ENCODE results near the gene ATRX.
"Not testable (repeated sequence)": the region's sequence is repeated elsewhere in the genome, so short reads cannot be mapped to it uniquely, and the experiment has no call there.

ATRX gene

DNA sequence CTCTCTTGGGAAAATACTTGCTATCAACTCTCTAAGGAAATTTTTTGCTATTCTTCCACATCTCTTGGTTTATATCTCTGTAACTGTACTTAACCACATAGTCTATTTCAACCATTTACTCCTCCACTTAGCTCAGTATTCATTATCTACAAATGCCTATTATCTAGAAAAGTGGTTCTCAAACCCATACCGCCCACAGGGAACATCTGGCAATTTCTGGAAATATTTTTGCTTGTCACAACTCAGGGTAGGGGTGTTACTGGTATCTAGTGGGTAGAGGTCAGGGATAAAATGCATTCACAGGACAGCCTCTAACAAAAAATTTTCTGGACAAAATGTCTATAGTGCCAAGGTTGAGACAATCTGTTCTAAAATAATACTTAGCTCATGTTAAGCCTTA is 14.4 kb downstream of the ATRX start:
- ChIA-PET CTCF (no interaction called here), POLR2A (no interaction called here)
- no peak for DNase-seq (ENCODE audit: extremely low spot score)
- no peak for TF ChIP-seq FOXA1 (IDR thresholded peaks at IDR 0.05)
- TF ChIP-seq ELF4 (IDR thresholded peaks at IDR 0.05): no peak
- TF ChIP-seq ZNF384 (IDR thresholded peaks at IDR 0.05): no peak
- no peak for TF ChIP-seq FOXM1 (IDR thresholded peaks at IDR 0.05; ENCODE audit: borderline replicate concordance)
- TF ChIP-seq ARNT (IDR thresholded peaks at IDR 0.05): no peak
- TF ChIP-seq, protein P1, sequence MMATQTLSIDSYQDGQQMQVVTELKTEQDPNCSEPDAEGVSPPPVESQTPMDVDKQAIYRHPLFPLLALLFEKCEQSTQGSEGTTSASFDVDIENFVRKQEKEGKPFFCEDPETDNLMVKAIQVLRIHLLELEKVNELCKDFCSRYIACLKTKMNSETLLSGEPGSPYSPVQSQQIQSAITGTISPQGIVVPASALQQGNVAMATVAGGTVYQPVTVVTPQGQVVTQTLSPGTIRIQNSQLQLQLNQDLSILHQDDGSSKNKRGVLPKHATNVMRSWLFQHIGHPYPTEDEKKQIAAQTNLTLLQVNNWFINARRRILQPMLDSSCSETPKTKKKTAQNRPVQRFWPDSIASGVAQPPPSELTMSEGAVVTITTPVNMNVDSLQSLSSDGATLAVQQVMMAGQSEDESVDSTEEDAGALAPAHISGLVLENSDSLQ (IDR thresholded peaks at IDR 0.05): no peak
- no peak for TF ChIP-seq TARDBP (IDR thresholded peaks at IDR 0.05)

DNA sequence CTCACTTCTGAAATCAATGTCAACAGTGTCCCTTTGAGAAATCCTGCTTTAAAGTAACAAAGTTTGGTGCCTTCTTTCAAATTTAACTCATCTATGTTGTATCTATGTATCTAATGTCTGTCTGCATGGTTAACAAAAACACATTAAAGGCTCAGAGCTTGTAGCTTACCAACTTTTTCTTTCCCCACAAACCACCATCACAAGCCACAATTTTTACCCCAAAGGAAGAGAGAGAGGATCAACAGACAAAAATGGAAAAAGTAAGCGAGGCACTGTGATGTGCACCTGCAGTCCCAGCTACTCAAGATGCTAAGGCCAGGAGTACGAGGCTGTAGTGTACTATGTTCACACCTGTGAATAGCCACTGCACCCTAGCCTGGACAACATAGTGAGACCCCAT is 17.2 kb downstream of the ATRX start:
- ChIA-PET CTCF (no interaction called here), POLR2A (no interaction called here)
- TF ChIP-seq FOXM1 (IDR thresholded peaks at IDR 0.05; ENCODE audit: borderline replicate concordance) (no peak), ZNF384 (IDR thresholded peaks at IDR 0.05) (no peak), FOXK2 (IDR thresholded peaks at IDR 0.05) (no peak), CTBP1 (IDR thresholded peaks at IDR 0.05; ENCODE audit: borderline replicate concordance) (no peak), HDGF (IDR thresholded peaks at IDR 0.05; ENCODE audit: borderline replicate concordance) (no peak), ELF4 (IDR thresholded peaks at IDR 0.05) (no peak)
- no peak for DNase-seq (ENCODE audit: extremely low spot score)

DNA sequence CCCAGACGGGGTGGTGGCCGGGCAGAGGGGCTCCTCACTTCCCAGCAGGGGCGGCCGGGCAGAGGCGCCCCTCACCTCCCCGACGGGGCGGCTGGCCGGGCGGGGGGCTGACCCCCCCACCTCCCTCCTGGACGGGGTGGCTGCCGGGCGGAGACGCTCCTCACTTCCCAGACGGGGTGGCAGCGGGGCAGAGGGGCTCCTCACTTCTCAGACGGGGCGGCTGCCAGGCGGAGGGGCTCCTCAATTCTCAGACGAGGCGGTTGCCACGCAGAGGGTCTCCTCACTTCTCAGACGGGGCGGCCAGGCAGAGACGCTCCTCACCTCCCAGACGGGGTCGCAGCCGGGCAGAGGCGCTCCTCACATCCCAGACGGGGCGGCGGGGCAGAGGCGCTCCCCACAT is 19.8 kb downstream of the ATRX start:
- CTCF ChIA-PET; DNase-seq (ENCODE audit: extremely low spot score); POLR2A ChIA-PET: not testable (repeated sequence)

DNA sequence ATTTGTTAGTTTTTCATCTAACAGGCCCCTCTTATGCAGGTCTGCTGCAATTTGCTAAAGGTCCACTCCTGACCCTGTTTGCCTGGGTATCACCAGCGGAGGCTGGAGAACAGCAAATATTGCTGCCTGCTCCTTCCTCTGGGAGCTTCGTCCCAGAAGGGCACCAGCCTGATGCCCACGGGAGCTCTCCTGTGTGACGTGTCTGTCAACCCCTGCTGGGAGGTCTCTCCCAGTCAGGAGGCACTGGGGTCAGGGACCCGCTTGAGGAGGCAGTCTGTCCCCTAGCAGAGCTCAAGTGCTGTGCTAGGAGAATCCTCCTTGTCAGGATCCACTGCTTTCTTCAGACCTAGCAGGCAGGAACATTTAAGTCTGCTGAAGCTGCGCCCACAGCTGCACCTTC is 30.5 kb downstream of the ATRX start:
- DNase-seq (ENCODE audit: extremely low spot score): no peak
- TF ChIP-seq FOXK2 (IDR thresholded peaks at IDR 0.05): no peak
- TF ChIP-seq FOXA1 (IDR thresholded peaks at IDR 0.05): no peak
- no peak for TF ChIP-seq SUZ12 (IDR thresholded peaks at IDR 0.05)
- TF ChIP-seq ZNF384 (IDR thresholded peaks at IDR 0.05): no peak
- no peak for TF ChIP-seq CTBP1 (IDR thresholded peaks at IDR 0.05; ENCODE audit: borderline replicate concordance)
- no peak for TF ChIP-seq ARNT (IDR thresholded peaks at IDR 0.05)
- no peak for TF ChIP-seq TARDBP (IDR thresholded peaks at IDR 0.05)
- no peak for TF ChIP-seq NFRKB (IDR thresholded peaks at IDR 0.05)
- no peak for TF ChIP-seq LEF1 (IDR thresholded peaks at IDR 0.05; ENCODE audit: borderline replicate concordance)
- TF ChIP-seq BHLHE40 (IDR thresholded peaks at IDR 0.05; ENCODE audit: borderline replicate concordance): no peak
- no peak for TF ChIP-seq HDGF (IDR thresholded peaks at IDR 0.05; ENCODE audit: borderline replicate concordance)
- TF ChIP-seq, protein P1 (IDR thresholded peaks at IDR 0.05): no peak
- TF ChIP-seq SP1 (IDR thresholded peaks at IDR 0.05): no peak
- no peak for TF ChIP-seq L3MBTL2 (conservative IDR thresholded peaks at IDR 0.05)
- no peak for TF ChIP-seq FOXM1 (IDR thresholded peaks at IDR 0.05; ENCODE audit: borderline replicate concordance)
- TF ChIP-seq ELF4 (IDR thresholded peaks at IDR 0.05): no peak
- ChIA-PET CTCF (no interaction called here), POLR2A (no interaction called here)

DNA sequence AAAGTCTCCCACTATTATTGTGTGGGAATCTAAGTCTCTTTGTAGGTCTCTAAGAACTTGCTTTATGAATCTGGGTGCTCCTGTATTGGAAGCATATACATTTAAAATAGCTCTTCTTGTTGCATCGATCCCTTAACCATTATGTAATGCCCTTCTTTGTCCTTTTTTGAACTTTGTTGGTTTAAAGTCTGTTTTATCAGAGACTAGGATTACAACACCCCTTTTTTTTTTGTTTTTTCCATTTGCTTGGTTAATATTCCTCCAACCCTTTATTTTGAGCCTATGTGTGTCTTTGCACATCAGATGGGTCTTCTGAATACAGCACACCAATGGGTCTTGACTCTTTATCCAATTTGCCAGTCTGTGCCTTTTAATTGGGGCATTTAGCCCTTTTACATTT is 32.1 kb downstream of the ATRX start:
- CTCF ChIA-PET: interaction anchor here (0.7 kb wide), 1 partner anchor 145 kb away, joined by 6 read pairs; the partner anchor contains the start of gene COX7B
- POLR2A ChIA-PET; DNase-seq (ENCODE audit: extremely low spot score): not testable (repeated sequence)

DNA sequence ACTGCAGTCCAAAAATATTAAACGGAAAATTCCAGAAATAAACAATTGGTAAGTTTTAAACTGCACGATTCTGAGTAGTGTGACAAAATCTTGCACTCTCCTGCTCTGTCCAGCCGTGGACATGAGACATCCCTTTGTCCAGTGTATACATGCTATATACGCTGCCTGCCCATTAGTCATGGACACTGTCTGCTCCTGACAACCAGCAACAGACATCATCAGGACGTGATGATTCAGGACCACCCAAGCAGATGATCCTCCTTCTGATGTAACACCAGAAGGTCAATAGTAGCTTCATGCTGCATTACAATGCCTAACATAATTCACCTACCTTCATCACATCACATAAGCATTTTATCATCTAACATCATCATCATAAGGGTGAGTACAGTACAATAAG is 36.3 kb downstream of the ATRX start:
- no peak for TF ChIP-seq TARDBP (IDR thresholded peaks at IDR 0.05)
- no peak for TF ChIP-seq ZNF384 (IDR thresholded peaks at IDR 0.05)
- no peak for TF ChIP-seq ARNT (IDR thresholded peaks at IDR 0.05)
- POLR2A ChIA-PET: no interaction called here

DNA sequence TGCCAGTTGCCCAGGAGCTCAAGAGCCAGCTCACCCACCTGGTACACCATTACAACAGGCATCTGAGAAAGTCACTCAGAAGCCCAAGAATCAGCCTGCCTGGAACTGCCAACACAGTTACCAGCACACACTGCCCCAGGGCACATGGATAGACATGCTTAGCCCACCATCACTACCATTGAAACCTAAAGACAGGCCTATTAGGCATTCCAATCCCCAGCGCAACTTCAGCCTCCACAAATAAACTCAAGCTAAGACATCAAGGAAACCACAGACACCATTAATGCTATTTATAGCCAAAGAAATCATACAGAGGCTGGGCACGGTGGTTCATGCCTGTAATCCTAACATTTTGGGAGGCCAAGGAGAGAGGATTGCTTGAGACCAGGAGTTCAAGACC is 42.3 kb downstream of the ATRX start:
- ChIA-PET CTCF (interaction anchor here (0.6 kb wide), 2 partner anchors 49 to 97 kb away, joined by 3 to 4 read pairs; no protein-coding TSS in a partner anchor), POLR2A (no interaction called here)
- no peak for DNase-seq (ENCODE audit: extremely low spot score)
- TF ChIP-seq, protein P1 (IDR thresholded peaks at IDR 0.05): no peak
- no peak for TF ChIP-seq FOXA1 (IDR thresholded peaks at IDR 0.05)
- TF ChIP-seq CTBP1 (IDR thresholded peaks at IDR 0.05; ENCODE audit: borderline replicate concordance): no peak
- TF ChIP-seq HDGF (IDR thresholded peaks at IDR 0.05; ENCODE audit: borderline replicate concordance): no peak
- TF ChIP-seq FOXM1 (IDR thresholded peaks at IDR 0.05; ENCODE audit: borderline replicate concordance): no peak
- TF ChIP-seq ELF4 (IDR thresholded peaks at IDR 0.05): no peak

More for the DNA sequence above, 36.3 kb downstream of the ATRX start:
- CTCF ChIA-PET: no interaction called here
- DNase-seq (ENCODE audit: extremely low spot score): no peak

DNA sequence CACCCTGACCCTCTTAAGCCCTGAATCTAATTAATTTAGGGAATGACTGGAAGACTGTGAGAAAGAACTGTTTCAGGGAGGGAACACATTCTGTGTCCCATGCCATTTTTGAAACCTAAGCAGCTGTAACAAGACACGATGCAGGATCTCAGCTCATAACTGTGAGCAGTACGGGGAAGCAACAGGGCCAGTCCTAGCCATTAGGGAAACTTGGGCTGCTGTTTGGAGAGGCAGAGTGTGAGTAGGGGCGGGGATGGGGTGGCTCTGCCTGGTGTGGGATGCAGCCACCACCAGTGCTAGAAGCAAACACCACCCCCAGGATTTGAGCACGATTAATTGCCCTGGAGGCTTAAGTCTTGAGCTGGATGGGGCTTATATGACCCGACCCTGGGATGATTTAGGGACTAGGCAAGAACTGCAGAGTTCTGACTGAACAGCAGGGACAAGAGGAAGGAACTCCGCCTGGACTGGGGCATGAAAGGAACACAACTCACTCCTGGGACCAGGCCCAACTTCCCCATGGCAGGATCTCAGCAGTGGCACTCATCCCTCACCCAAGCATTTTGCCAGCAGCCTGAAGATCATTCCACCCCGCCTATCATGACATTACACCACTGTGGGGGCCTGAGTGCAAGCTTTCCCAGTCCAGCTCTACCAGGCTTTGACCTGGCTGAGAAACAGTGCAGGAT is 43.1 kb downstream of the ATRX start:
- no peak for TF ChIP-seq NFRKB (IDR thresholded peaks at IDR 0.05)
- no peak for TF ChIP-seq FOXM1 (IDR thresholded peaks at IDR 0.05; ENCODE audit: borderline replicate concordance)
- no peak for TF ChIP-seq SUZ12 (IDR thresholded peaks at IDR 0.05)
- no peak for TF ChIP-seq FOXA1 (IDR thresholded peaks at IDR 0.05)
- TF ChIP-seq ARNT (IDR thresholded peaks at IDR 0.05): no peak
- TF ChIP-seq, protein P1 (IDR thresholded peaks at IDR 0.05): no peak
- TF ChIP-seq HDGF (IDR thresholded peaks at IDR 0.05; ENCODE audit: borderline replicate concordance): no peak
- TF ChIP-seq BHLHE40 (IDR thresholded peaks at IDR 0.05; ENCODE audit: borderline replicate concordance): no peak
- TF ChIP-seq SP1 (IDR thresholded peaks at IDR 0.05): no peak
- TF ChIP-seq FOXK2 (IDR thresholded peaks at IDR 0.05): no peak
- no peak for TF ChIP-seq ZNF384 (IDR thresholded peaks at IDR 0.05)
- TF ChIP-seq LEF1 (IDR thresholded peaks at IDR 0.05; ENCODE audit: borderline replicate concordance): no peak
- CTCF ChIA-PET: interaction anchor here (0.6 kb wide), 1 partner anchor 97 kb away, joined by 3 read pairs; no protein-coding TSS in a partner anchor
- DNase-seq (ENCODE audit: extremely low spot score): no peak
- POLR2A ChIA-PET: no interaction called here

All from HEK293T (cell line).